ENCODE results near the gene CCDC83.
"Not testable (repeated sequence)": the region's sequence is repeated elsewhere in the genome, so short reads cannot be mapped to it uniquely, and the experiment has no call there.

CCDC83 gene

GRCh38 chr11:85835729-85836128, 19.5 kb upstream of the CCDC83 start:
- DNase-seq (ENCODE audit: low read depth), result no peak

- not testable (repeated sequence) for DNase-seq (ENCODE audit: low read depth)
Measured at GRCh38 chr11:85840932-85841331, 14.3 kb upstream of the CCDC83 start.

DNA sequence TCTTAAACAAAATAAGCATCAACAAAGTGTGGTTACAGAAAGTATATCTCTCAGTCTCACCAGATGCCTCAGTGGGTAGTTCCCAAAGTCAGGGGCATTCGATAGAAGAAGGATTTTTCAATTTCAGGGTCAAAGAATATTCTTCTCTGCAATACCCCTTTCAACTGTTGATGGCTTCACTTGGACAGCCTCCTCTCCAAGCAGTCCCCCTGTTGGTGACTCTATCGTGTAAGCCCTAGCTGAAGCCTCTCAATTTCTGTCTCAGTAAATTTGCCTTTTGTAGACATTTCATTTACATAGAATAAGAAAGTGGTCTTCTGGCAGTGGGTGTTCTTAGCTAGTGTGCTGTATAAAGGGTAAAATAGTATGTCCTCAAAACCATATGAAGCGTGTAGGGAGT, 11.3 kb upstream of the CCDC83 start:
- no peak for DNase-seq (ENCODE audit: low read depth)

- DNase-seq (ENCODE audit: low read depth), result no peak
Measured at GRCh38 chr11:85844439-85845123, 10.6 kb upstream of the CCDC83 start.

DNA sequence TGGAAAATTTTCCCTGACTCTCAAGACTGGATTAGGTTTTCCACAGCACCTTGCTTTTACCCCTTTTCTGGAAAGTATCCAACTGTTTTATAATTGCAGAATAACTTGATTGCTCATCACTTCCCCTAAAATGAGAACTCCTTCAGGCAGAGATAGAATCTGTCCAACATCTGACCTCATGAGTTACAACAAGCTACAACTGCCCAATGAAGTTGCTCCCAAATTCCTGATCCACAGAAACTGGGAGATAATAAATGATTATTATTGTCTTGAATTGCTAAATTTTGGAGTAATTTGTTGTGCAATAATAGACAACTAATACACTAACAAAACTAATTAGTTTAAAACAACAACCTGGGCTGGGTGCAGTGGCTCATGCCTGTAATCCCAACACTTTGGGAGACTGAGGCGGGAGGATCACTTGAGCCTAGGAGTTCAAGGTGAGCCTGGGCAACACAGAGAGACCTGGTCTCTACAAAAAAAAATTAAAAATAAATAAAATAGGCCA, 10.0 kb upstream of the CCDC83 start:
- no peak for DNase-seq (ENCODE audit: low read depth)

DNA sequence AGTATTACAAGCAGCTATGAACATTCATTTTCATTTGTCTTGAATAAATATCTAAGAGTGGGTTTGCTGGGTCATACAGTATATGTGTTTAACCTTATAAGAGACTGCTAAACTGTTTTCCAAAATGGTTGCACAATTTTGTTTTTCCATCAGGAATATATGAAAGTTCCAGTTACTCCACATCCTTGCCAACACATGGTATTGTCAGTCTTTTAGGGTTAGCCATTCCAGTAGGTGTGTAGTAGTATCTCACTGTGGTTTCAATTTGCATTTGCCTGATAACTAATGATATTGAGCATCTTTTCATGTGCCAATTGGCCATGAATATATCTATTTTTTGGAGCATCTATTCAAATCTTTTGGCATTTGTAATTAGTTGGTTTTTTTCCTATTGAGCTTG, 7.7 kb upstream of the CCDC83 start:
- no peak for DNase-seq (ENCODE audit: low read depth)

- DNase-seq (ENCODE audit: low read depth), result no peak
Measured at GRCh38 chr11:85848006-85848405, 7.2 kb upstream of the CCDC83 start.

GRCh38 chr11:85848556-85848955, 6.6 kb upstream of the CCDC83 start:
- DNase-seq (ENCODE audit: low read depth), result no peak

- not testable (repeated sequence) for DNase-seq (ENCODE audit: low read depth)
Measured at GRCh38 chr11:85852754-85853153, 2.4 kb upstream of the CCDC83 start.

GRCh38 chr11:85853541-85853940, 1.6 kb upstream of the CCDC83 start:
- DNase-seq (ENCODE audit: low read depth), result not testable (repeated sequence)

- DNase-seq (ENCODE audit: low read depth), result no peak
Measured at GRCh38 chr11:85854212-85854556, 999 bp upstream of the CCDC83 start.

GRCh38 chr11:85854557-85855340, 434 bp upstream of the CCDC83 start:
- DNase-seq (ENCODE audit: low read depth), result peak; percentile 80

DNA sequence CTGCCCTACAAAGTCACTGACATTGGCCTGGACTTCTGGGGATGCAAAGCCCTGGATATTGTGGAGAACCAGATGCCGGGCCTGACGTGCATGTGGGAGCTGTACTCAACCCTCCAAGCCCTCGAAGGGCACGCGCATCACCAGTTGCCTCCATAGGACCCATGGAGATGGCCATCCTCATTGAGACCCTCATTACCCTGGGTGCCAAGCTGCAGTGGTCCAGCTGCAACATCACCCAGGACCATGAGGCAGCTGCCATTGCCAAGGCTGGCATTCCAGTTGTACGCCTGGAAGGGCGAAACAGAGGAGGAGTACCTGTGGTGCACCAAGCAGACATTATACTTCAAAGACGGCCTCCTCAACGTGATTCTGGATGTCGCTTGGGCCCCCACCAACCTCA, 1.9 kb downstream of the CCDC83 start:
- no peak for DNase-seq (ENCODE audit: low read depth)

DNA sequence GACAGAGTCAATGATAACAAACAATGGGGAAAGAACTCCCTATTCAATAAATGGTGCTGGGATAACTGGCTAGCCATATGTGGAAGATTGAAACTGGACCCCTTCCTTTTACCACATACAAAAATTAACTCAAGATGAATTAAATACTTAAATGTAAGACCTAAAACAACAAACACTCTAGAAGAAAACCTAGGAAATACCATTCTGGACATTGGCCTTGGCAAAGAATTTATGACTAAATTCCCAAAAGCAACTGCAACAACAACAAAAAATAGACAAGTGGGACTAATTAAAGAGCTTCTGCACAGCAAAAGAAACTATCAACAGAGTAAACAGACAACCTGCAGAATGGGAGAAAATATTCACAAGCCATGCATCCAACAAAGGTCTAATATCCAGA, 4.4 kb downstream of the CCDC83 start:
- DNase-seq (ENCODE audit: low read depth), result not testable (repeated sequence)

- no peak for DNase-seq (ENCODE audit: low read depth)
Measured at GRCh38 chr11:85863855-85864254, 8.7 kb downstream of the CCDC83 start.

GRCh38 chr11:85866137-85866827, 11.1 kb downstream of the CCDC83 start:
- no peak for DNase-seq (ENCODE audit: low read depth)

- DNase-seq (ENCODE audit: low read depth), result no peak
Measured at GRCh38 chr11:85867751-85868150, 12.6 kb downstream of the CCDC83 start.

- no peak for DNase-seq (ENCODE audit: low read depth)
Measured at GRCh38 chr11:85869781-85870180, 14.6 kb downstream of the CCDC83 start.

DNA sequence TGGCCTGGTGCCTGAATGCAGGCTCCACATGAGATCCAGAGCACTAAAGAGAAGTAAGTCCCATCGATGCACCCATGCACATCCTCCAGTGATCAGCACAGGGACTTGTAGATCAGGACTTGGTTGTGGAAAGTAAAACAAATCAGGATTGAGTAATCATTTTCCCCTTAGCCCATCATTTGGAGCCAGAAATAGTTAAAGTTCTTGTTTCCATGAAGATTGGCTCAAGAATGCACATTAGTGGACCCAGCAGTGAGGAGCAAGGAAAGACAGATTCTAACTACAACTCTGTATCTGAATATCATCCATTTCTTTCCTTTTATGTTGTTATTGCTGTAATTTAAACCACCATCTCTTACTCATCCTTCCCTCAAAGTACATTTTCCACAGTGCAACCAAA, 19.1 kb downstream of the CCDC83 start:
- no peak for DNase-seq (ENCODE audit: low read depth)

GRCh38 chr11:85875505-85875904, 20.3 kb downstream of the CCDC83 start:
- DNase-seq (ENCODE audit: low read depth), result no peak

DNA sequence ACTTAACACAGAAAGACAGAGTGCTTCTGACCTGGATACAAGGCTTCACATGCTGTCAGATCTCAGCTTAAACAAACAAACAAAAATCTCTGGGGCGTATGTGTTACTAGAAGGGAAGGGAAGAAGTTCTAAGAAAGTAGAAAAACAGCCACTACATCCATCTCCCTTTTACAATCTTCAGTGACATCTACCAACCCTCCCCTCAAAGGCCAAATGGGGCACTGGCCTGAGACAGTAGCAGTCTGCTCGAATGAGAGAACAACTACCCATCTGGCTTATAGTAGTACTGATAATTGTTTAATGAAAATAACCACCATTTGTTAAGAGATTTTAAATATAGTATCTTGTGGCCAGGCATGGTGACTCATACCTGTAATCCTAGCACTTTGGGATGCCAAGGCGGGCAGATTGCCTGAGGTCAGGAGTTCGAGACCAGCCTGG, 29.4 kb downstream of the CCDC83 start:
- DNase-seq (ENCODE audit: low read depth), result no peak

DNA sequence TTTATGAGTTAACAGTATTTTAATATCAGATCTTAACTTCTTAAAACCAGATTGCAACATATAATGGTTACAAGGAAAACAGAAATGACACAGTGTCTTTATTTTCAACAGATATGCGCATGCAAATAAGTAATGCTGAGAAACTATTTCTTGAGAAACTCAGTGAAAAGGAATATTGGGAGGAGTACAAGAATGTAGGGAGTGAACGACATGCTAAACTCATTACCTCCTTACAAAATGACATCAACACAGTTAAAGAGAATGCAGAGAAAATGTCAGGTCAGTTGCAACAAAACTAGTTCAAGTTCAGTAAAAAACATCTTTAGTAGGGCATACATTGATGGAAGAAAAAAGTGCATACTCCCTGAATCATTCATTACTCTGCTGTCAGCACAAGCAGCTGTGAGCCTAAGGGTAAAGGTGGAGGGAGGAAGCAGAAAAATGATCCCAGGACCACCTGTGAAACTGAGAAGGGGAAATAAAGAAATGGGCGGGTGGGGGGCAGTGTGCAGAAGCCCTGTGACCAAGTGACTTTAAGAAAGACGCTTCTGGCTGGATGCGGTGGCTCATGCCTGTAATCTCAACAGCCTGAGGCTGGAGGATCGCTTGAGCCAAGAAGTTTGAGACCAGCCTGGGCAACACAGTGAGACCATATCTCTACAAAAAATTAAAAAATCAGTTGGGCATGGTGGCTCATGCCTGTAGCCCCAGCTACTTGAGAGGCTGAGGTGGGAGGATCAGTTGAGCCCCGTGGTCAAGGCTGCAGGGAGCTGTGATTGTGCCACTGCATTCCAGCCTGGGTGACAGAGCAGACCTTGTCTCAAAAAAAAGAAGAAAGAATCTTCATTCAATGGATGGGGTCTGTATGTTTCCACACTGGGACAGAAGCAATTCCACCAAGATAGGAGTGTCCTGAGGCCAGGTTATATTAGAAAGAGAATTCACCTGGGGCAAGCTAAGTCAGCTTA, 31.2 kb downstream of the CCDC83 start:
- no peak for DNase-seq (ENCODE audit: low read depth)

Data from stimulated activated CD8-positive, alpha-beta memory T cell treated with anti-CD3 and anti-CD28 coated beads, Interleukin-15, amount 100 ng/mL, for 1 hour (primary cell).